Endodermal cell (in vitro differentiated cells): ENCODE data around the gene ANO1. TPM values are rescaled to one million over a fixed set of nuclear protein-coding genes. Genes with fewer than 3 reads are reported as not detected.

Source experiments
- DNase-seq: peaks from one replicate; pipeline ENCODE4 v3.0.0-alpha.2; 2017
- H3K27ac ChIP-seq: 2 replicates; pipeline ENCODE4 v1.5.1; 2013; ENCODE audit warnings: mild to moderate bottlenecking, low read depth, low read length, moderate library complexity
- H3K27me3 ChIP-seq: 2 replicates; pipeline ENCODE4 v1.6.1; 2013; ENCODE audit warnings: mild to moderate bottlenecking, low read length, moderate library complexity; ENCODE audit not compliant: insufficient read depth, control insufficient read depth, poor library complexity, severe bottlenecking
- H3K36me3 ChIP-seq: 2 replicates; pipeline ENCODE4 v1.7.0; 2013; ENCODE audit warnings: mild to moderate bottlenecking, low read length, moderate library complexity; ENCODE audit not compliant: control insufficient read depth, insufficient read depth
- H3K4me1 ChIP-seq: one replicate; pipeline ENCODE4 v1.7.0; 2013; ENCODE audit warnings: low read length; ENCODE audit not compliant: control insufficient read depth, insufficient read depth
- H3K4me3 ChIP-seq: 2 replicates; pipeline ENCODE4 v1.5.1; 2013; ENCODE audit warnings: mild to moderate bottlenecking, low read length, moderate library complexity
- H3K9ac ChIP-seq: 2 replicates; pipeline ENCODE4 v1.6.1; 2013; ENCODE audit warnings: mild to moderate bottlenecking, low read length, moderate library complexity; ENCODE audit not compliant: poor library complexity, severe bottlenecking; ENCODE audit errors: extremely low read depth
- H3K9me3 ChIP-seq: 2 replicates; pipeline ENCODE4 v1.6.1; 2013; ENCODE audit warnings: mild to moderate bottlenecking, low read length, moderate library complexity; ENCODE audit not compliant: control insufficient read depth
- H3K27ac Mint-ChIP-seq: 2 replicates; pipeline ENCODE4 v1.8.0; 2020; ENCODE audit warnings: mixed read lengths
- H3K27me3 Mint-ChIP-seq: 2 replicates; pipeline ENCODE4 v1.8.0; 2021; ENCODE audit warnings: mild to moderate bottlenecking, mixed read lengths; ENCODE audit not compliant: insufficient read depth
- H3K36me3 Mint-ChIP-seq: 2 replicates; pipeline ENCODE4 v1.8.0; 2020; ENCODE audit warnings: low read depth, mixed read lengths
- H3K4me1 Mint-ChIP-seq: 2 replicates; pipeline ENCODE4 v1.8.0; 2020; ENCODE audit warnings: mixed read lengths
- H3K4me3 Mint-ChIP-seq: 2 replicates; pipeline ENCODE4 v1.8.0; 2020; ENCODE audit warnings: mild to moderate bottlenecking, moderate library complexity, mixed read lengths
- H3K9me3 Mint-ChIP-seq: 2 replicates; pipeline ENCODE4 v1.8.0; 2020; ENCODE audit warnings: mild to moderate bottlenecking, mixed read lengths
- WGBS, 2 experiments: methylation state at CpG; one replicate each; pipeline versions ENCODE4 v1.1.5 to v1.1.7; 2013; ENCODE audit warnings: missing lambda C conversion rate in 2 of 2, mixed read lengths in 1 of 2; ENCODE audit not compliant: insufficient coverage in 1 of 2, insufficient read length in 1 of 2; 5-methylcytosine and 5-hydroxymethylcytosine counted together
- total RNA-seq, 2 donors: library from RNA; stranded (reverse); fragmentation: NEBNext Ultra II Directional in 1 of 2; extraction: Animal tissue kit (Norgen Biotek cat#: 25700) in 1 of 2; gene quantifications; 2 replicates in 1 of 2; 3 replicates in 1 of 2; pipeline ENCODE4 v1.2.1, GENCODE V29; 2021
- TF ChIP-seq, protein P1 (sequence below): fragments of 200-600 bp; sonication (generic); conservative IDR thresholded peaks from 2 replicates; pipeline ENCODE4 v1.5.0; 2021; ENCODE audit warnings: antibody characterized with exemption, mild to moderate bottlenecking

The ANO1 gene
- total RNA-seq, 2 donors from 2014 or later = 3.0 to 7.7 TPM

DNA sequence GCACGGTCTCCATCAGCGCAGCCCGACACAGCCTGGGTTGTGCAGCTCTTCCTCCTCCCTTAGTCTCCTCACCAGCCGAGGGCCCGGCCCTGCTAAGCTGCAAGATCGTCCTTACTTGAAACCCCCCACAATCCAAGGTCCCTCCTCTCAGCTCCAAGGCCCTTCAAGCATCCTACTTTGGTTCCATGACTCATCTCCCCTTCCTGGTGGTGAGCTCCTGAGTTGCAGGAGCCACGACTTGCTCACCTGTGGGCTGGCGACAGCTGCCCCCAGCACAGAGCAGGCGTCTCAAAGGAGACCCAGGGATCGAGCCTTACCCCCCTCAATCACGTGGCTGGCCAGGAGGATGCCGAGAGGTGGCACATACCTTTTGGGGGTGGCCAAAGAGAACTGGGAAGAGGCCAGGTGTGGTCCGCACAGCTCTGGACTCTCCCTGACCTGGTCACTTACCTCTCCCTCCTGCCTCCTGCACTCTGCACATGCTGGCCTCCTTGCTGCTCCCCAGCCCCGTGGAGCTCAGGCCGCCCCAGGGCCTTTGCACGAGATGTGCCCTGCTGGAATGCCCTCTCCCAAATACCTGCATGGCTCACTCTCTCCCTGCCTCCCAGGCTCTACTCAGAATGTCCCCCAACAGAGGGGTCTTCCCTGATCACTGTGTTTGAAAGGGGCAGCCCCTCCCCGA, 89.7 kb downstream of the ANO1 start:
- peak overlapping the region; percentile 13 for H3K27ac Mint-ChIP-seq
- no peaks in the 10 kb centered on the region for H3K4me1 Mint-ChIP-seq
- Histone ChIP-seq H3K4me3 (no peak overlapping the region), H3K4me1 (no peaks in the 10 kb centered on the region), H3K27ac (no peak overlapping the region), H3K27me3 (no peaks in the 10 kb centered on the region), H3K9ac (no peak overlapping the region), H3K9me3 (no peaks in the 10 kb centered on the region), H3K36me3 (no peaks in the 10 kb centered on the region)
- no peaks in the 10 kb centered on the region for H3K36me3 Mint-ChIP-seq
- no peak for DNase-seq
- no peaks in the 10 kb centered on the region for H3K9me3 Mint-ChIP-seq
- no peak overlapping the region for H3K4me3 Mint-ChIP-seq
- TF ChIP-seq, protein P1, sequence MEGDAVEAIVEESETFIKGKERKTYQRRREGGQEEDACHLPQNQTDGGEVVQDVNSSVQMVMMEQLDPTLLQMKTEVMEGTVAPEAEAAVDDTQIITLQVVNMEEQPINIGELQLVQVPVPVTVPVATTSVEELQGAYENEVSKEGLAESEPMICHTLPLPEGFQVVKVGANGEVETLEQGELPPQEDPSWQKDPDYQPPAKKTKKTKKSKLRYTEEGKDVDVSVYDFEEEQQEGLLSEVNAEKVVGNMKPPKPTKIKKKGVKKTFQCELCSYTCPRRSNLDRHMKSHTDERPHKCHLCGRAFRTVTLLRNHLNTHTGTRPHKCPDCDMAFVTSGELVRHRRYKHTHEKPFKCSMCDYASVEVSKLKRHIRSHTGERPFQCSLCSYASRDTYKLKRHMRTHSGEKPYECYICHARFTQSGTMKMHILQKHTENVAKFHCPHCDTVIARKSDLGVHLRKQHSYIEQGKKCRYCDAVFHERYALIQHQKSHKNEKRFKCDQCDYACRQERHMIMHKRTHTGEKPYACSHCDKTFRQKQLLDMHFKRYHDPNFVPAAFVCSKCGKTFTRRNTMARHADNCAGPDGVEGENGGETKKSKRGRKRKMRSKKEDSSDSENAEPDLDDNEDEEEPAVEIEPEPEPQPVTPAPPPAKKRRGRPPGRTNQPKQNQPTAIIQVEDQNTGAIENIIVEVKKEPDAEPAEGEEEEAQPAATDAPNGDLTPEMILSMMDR = peak; percentile 49
- H3K27me3 Mint-ChIP-seq = no peaks in the 10 kb centered on the region
- 81 to 87% methylated on average over 8 to 17 of the region's 17 CpGs for WGBS, 2 experiments

DNA sequence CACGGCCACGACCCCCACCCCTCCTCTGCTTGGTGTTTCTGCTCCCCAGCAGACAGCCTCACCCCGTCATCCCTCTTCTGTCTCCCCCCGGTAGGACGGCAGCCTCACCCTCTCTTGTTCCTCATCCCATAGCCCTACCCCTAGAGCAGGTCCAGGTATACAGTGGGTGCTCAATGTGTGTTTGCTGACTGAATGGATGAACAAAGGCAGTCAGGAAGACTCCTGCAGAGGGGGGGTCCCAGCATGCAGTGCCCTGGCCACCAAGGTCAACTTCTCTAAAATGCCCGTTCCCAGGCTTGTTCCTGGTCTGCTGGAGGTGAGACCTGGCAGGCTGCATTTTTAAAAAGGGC, 90.3 kb downstream of the ANO1 start:
- Mint-ChIP-seq H3K4me1 (no peaks in the 10 kb centered on the region), H3K4me3 (no peak overlapping the region), H3K27me3 (no peaks in the 10 kb centered on the region), H3K27ac (no peak overlapping the region), H3K9me3 (no peaks in the 10 kb centered on the region), H3K36me3 (no peaks in the 10 kb centered on the region)
- Histone ChIP-seq H3K9ac (no peak overlapping the region), H3K4me1 (no peaks in the 10 kb centered on the region), H3K36me3 (no peaks in the 10 kb centered on the region), H3K4me3 (no peak overlapping the region), H3K27me3 (no peaks in the 10 kb centered on the region), H3K9me3 (no peaks in the 10 kb centered on the region), H3K27ac (no peak overlapping the region)
- WGBS, 2 experiments = 92 to 100% methylated on average over 1 to 6 of the region's 6 CpGs
- TF ChIP-seq, protein P1 = no peak
- no peak for DNase-seq

DNA sequence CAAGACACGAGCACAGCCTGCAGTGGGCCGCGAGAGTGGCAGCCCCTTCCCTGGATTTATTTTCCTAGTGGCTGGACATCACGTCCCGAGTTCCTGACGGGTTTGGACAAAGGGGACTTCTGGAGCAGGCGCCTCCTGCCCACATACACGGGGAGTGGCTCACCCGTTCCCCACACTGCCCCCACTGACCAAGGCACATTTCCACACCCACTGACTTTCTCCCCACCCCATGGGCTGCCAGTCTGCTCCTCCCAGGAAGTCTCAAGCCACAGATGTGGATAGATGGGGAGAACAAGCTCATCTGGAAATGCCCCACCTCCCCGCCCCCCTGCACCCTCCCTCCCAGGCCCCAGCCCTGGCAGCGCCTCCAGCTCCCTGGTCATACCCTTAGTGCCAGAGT, 91.0 kb downstream of the ANO1 start:
- no peak for DNase-seq
- Mint-ChIP-seq H3K4me3 (no peak overlapping the region), H3K27ac (no peak overlapping the region), H3K36me3 (no peaks in the 10 kb centered on the region), H3K27me3 (no peaks in the 10 kb centered on the region), H3K9me3 (no peaks in the 10 kb centered on the region), H3K4me1 (no peaks in the 10 kb centered on the region)
- TF ChIP-seq, protein P1 = no peak
- no peaks in the 10 kb centered on the region for H3K27me3 ChIP-seq
- H3K9me3 ChIP-seq = no peaks in the 10 kb centered on the region
- H3K36me3 ChIP-seq = no peaks in the 10 kb centered on the region
- H3K9ac ChIP-seq = no peak overlapping the region
- WGBS, 2 experiments = 89 to 91% methylated on average over 4 to 11 of the region's 11 CpGs
- no peaks in the 10 kb centered on the region for H3K4me1 ChIP-seq
- no peak overlapping the region for H3K27ac ChIP-seq
- H3K4me3 ChIP-seq = no peak overlapping the region
